Kidney epithelial cell (primary cell): Measurements from ENCODE around the gene CPXM1. TPM values are rescaled to one million over a fixed set of nuclear protein-coding genes. Genes with fewer than 3 reads are reported as not detected.

Experiments used
- DNase-seq: peaks from one replicate; pipeline ENCODE4 v3.0.0-alpha.2; 2010; ENCODE audit warnings: low read depth
- H3K27me3 ChIP-seq: 2 replicates; pipeline ENCODE4 v1.6.0; 2011; ENCODE audit warnings: low read length; ENCODE audit not compliant: control insufficient read depth, insufficient read depth
- H3K36me3 ChIP-seq: 2 replicates; pipeline ENCODE4 v1.5.1; 2011; ENCODE audit warnings: low read length; ENCODE audit not compliant: control insufficient read depth, insufficient read depth
- H3K4me3 ChIP-seq: 2 replicates; pipeline ENCODE4 v1.5.1; 2011; ENCODE audit warnings: low read depth, mild to moderate bottlenecking, control low read depth, low read length
- CTCF ChIP-seq: IDR thresholded peaks from 2 replicates; pipeline ENCODE4 v1.5.1; 2011; ENCODE audit warnings: mild to moderate bottlenecking, moderate library complexity, low read length, control low read depth, inconsistent platforms; ENCODE audit not compliant: insufficient read depth, poor library complexity, severe bottlenecking
- total RNA-seq: library from RNA; depleted of rRNA; stranded (reverse); fragments of >200 nt; gene quantifications from 2 replicates; pipeline ENCODE4 v1.2.3, GENCODE V29; 2015

CPXM1 gene
- total RNA-seq, 1 donor from 2014 or later: 68.7 TPM

- no peaks in the 10 kb centered on the region for H3K36me3 ChIP-seq
- no peak for DNase-seq
- no peaks in the 10 kb centered on the region for H3K27me3 ChIP-seq
- TF ChIP-seq CTCF: no peak
- H3K4me3 ChIP-seq: no peak overlapping the region
These were observed 28.9 kb upstream of the CPXM1 start for GRCh38 chr20:2829376-2829775.

- Histone ChIP-seq H3K27me3 (peaks cover 5% of the 10 kb centered on the region), H3K4me3 (no peak overlapping the region), H3K36me3 (no peaks in the 10 kb centered on the region)
- no peak for DNase-seq
- no peak for TF ChIP-seq CTCF
These were observed 26.2 kb upstream of the CPXM1 start for GRCh38 chr20:2826655-2827054.

GRCh38 chr20:2825761-2826160, 25.3 kb upstream of the CPXM1 start:
- DNase-seq: no peak
- no peak for TF ChIP-seq CTCF
- Histone ChIP-seq H3K4me3 (no peak overlapping the region), H3K27me3 (peaks cover 14% of the 10 kb centered on the region), H3K36me3 (no peaks in the 10 kb centered on the region)

GRCh38 chr20:2822073-2822472, 21.6 kb upstream of the CPXM1 start:
- Histone ChIP-seq H3K36me3 (no peaks in the 10 kb centered on the region), H3K4me3 (no peak overlapping the region), H3K27me3 (peaks cover 24% of the 10 kb centered on the region)
- TF ChIP-seq CTCF: no peak
- DNase-seq: no peak

GRCh38 chr20:2820896-2821869, 20.8 kb upstream of the CPXM1 start:
- Histone ChIP-seq H3K36me3 (no peaks in the 10 kb centered on the region), H3K27me3 (peaks cover 27% of the 10 kb centered on the region), H3K4me3 (no peak overlapping the region)
- DNase-seq: no peak
- no peak for TF ChIP-seq CTCF
